HL-60 (cell line): ENCODE results near the gene DYNC2LI1.

ENCODE experiments used
- CTCF ChIP-seq: IDR thresholded peaks from one replicate; pipeline ENCODE4 v1.5.1; 2011; ENCODE audit warnings: low read length, control low read depth, inconsistent platforms; ENCODE audit not compliant: insufficient read depth
- POLR2AphosphoS5 ChIP-seq: IDR thresholded peaks from 2 replicates; pipeline ENCODE4 v1.6.1; 2012; ENCODE audit warnings: low read depth

DNA sequence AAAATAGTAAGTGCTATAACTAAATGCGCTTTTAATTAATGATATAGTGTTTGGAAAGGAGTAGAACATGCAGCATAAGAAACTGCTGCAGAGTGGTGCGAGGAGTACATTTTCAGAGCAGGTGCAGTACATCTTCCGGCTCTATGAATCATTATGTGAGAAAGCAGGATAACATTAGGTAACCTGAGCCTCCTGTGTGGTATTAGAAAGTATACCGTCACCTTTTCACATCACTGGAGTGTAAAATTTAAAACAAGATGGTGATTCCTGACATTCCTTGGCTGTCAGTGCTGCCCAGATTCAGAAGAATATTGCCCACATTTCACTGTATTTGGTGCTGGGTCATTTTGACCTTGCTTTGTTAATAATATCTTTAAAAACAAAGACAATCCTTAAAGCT is 7.8 kb upstream of the DYNC2LI1 start:
- TF ChIP-seq CTCF = no peak
- no peak for TF ChIP-seq POLR2AphosphoS5
